Right lobe of liver (tissue), 4 donors: Measurements from ENCODE around the gene TLE3.

Source experiments
- CTCF ChIP-seq, 4 donors: fragments of 200-600 bp in 3 of 4; fragments of 450-650 bp in 1 of 4; IDR thresholded peaks; one replicate each; pipeline versions ENCODE4 v1.5.1 to v1.8.0; 2016 to 2022; ENCODE audit warnings: antibody characterized with exemption in 4 of 4, mild to moderate bottlenecking in 2 of 4
- POLR2A ChIP-seq: fragments of 450-650 bp; IDR thresholded peaks from one replicate; pipeline ENCODE4 v1.6.1; 2017; ENCODE audit warnings: antibody characterized with exemption, mild to moderate bottlenecking
- donor health status: DM: no; HTN: no; CAD: no.
- donor health status: DM: no; HTN: no; CAD: no.
- donor health status: DM: no; HTN: yes; CAD: no.

- no peak for TF ChIP-seq CTCF (IDR thresholded peaks at IDR 0.05)
- no peak for TF ChIP-seq POLR2A
Observed at GRCh38 chr15:70097063-70097320, 725 bp downstream of the TLE3 start.
